Vagina (tissue), 2 donors: Measurements from ENCODE around the gene AMOTL1. TPM values are rescaled to one million over a fixed set of nuclear protein-coding genes. Genes with fewer than 3 reads are reported as not detected.
A peak's percentile ranks its signal among the peaks of the same experiment; 100 is the strongest.

Experiments used
- DNase-seq, 2 donors: peaks; one replicate each; pipeline ENCODE4 v3.0.0-alpha.2; 2017; ENCODE audit errors: extremely low spot score in 2 of 2
- H3K27ac ChIP-seq: fragments of 200-600 bp; sonication (generic); one replicate; pipeline ENCODE4 v1.5.1; 2019
- H3K27me3 ChIP-seq: fragments of 200-600 bp; sonication (generic); one replicate; pipeline ENCODE4 v1.5.1; 2019
- H3K36me3 ChIP-seq, 2 donors: fragments of 200-600 bp; sonication (generic); one replicate each; pipeline ENCODE4 v1.5.1; 2017 to 2019
- H3K4me1 ChIP-seq: fragments of 200-600 bp; sonication (generic); one replicate; pipeline ENCODE4 v1.5.1; 2019
- H3K4me3 ChIP-seq, 2 donors: fragments of 200-600 bp; sonication (generic); 1 replicate in 1 of 2; 2 replicates in 1 of 2; pipeline ENCODE4 v1.5.1; 2016 to 2019
- H3K9me3 ChIP-seq: fragments of 200-600 bp; sonication (generic); one replicate; pipeline ENCODE4 v1.5.1; 2019
- POLR2A ChIP-seq, 2 donors: fragments of 450-650 bp; IDR thresholded peaks; one replicate each; pipeline ENCODE4 v1.6.1; 2017; ENCODE audit warnings: antibody characterized with exemption in 2 of 2, mild to moderate bottlenecking in 2 of 2, moderate library complexity in 2 of 2
- POLR2AphosphoS5 ChIP-seq, 2 donors: sonication (generic); formaldehyde crosslinking; IDR thresholded peaks; one replicate each; pipeline ENCODE4 v1.9.0; 2017; ENCODE audit warnings: antibody characterized with exemption in 2 of 2, mild to moderate bottlenecking in 2 of 2, low read depth in 1 of 2; ENCODE audit not compliant: insufficient read depth in 1 of 2
- intact Hi-C: fragments of 100-400 bp; cut with DNase I; formaldehyde crosslinking; loops from one replicate; pipeline ENCODE4 v1.15.1; 2023
- total RNA-seq: library from RNA; depleted of rRNA; stranded (reverse); fragments of >200 nt; gene quantifications from one replicate; pipeline ENCODE4 v1.2.3, GENCODE V29; 2016
- TF ChIP-seq, protein P1 (sequence below), 3 experiments: fragments of 450-650 bp in 2 of 3; fragments of 200-600 bp in 1 of 3; sonication (generic) in 1 of 3; IDR thresholded peaks; one replicate each; pipeline ENCODE4 v1.5.1; 2017 to 2019; ENCODE audit warnings: antibody characterized with exemption in 3 of 3, mild to moderate bottlenecking in 2 of 3, moderate library complexity in 2 of 3

Gene AMOTL1
- total RNA-seq, 1 donor from 2014 or later, result 45.7 TPM

DNA sequence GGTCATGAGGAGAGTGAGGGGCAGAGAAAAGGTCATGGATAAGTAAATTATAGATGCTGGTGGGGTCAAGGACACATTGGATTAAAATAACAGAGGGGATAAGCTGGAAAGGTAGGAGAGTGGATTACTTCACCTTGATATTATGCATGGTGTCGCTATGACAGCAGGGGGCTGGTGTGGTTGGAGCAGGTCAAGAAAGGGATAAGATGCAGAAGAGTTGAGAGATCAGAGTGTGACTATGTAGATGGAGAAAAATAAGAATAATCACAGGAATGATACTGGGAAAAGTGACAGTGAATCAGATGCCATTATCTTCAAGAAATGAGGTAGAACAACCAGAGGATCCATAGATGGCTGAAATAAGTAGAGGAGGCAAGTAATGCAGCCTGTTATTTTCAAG lies 29.4 kb upstream of the AMOTL1 start:
- Histone ChIP-seq H3K36me3 (no peaks in the 10 kb centered on the region), H3K9me3 (no peaks in the 10 kb centered on the region), H3K27me3 (no peaks in the 10 kb centered on the region), H3K4me3 (no peak overlapping the region), H3K4me1 (peaks cover 12% of the 10 kb centered on the region), H3K27ac (no peak overlapping the region)
- intact Hi-C loops, result no loop called here
- TF ChIP-seq POLR2A (IDR thresholded peaks at IDR 0.05) (no peak), POLR2AphosphoS5 (IDR thresholded peaks at IDR 0.05; ENCODE audit: insufficient read depth in 1 of 2, low read depth in 1 of 2) (no peak)
- TF ChIP-seq, protein P1, sequence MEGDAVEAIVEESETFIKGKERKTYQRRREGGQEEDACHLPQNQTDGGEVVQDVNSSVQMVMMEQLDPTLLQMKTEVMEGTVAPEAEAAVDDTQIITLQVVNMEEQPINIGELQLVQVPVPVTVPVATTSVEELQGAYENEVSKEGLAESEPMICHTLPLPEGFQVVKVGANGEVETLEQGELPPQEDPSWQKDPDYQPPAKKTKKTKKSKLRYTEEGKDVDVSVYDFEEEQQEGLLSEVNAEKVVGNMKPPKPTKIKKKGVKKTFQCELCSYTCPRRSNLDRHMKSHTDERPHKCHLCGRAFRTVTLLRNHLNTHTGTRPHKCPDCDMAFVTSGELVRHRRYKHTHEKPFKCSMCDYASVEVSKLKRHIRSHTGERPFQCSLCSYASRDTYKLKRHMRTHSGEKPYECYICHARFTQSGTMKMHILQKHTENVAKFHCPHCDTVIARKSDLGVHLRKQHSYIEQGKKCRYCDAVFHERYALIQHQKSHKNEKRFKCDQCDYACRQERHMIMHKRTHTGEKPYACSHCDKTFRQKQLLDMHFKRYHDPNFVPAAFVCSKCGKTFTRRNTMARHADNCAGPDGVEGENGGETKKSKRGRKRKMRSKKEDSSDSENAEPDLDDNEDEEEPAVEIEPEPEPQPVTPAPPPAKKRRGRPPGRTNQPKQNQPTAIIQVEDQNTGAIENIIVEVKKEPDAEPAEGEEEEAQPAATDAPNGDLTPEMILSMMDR (IDR thresholded peaks at IDR 0.05), result no peak
- DNase-seq, result no peak

DNA sequence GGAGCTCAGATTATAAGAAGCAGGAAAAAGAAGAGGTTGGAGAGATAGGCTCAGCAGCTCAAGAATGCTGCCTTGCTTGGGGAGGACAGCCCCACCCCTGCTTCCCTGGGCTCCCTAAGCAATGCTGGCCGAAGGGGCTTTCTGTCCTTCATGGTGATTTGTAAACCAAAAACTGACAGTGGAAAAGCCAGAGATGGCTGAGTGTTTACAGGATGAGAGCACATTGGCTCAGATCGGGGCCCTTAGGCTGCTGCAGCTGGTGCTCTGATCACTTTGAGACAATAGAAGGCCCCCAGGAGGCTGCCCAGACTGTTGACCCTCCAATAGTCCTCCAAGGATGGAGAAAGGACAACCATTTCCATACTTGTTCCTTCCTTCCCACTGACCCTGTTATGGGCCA lies 28.8 kb upstream of the AMOTL1 start:
- TF ChIP-seq POLR2AphosphoS5 (IDR thresholded peaks at IDR 0.05; ENCODE audit: insufficient read depth in 1 of 2, low read depth in 1 of 2), result no peak
- no peak for TF ChIP-seq POLR2A (IDR thresholded peaks at IDR 0.05)
- TF ChIP-seq, protein P1 (IDR thresholded peaks at IDR 0.05), result no peak

DNA sequence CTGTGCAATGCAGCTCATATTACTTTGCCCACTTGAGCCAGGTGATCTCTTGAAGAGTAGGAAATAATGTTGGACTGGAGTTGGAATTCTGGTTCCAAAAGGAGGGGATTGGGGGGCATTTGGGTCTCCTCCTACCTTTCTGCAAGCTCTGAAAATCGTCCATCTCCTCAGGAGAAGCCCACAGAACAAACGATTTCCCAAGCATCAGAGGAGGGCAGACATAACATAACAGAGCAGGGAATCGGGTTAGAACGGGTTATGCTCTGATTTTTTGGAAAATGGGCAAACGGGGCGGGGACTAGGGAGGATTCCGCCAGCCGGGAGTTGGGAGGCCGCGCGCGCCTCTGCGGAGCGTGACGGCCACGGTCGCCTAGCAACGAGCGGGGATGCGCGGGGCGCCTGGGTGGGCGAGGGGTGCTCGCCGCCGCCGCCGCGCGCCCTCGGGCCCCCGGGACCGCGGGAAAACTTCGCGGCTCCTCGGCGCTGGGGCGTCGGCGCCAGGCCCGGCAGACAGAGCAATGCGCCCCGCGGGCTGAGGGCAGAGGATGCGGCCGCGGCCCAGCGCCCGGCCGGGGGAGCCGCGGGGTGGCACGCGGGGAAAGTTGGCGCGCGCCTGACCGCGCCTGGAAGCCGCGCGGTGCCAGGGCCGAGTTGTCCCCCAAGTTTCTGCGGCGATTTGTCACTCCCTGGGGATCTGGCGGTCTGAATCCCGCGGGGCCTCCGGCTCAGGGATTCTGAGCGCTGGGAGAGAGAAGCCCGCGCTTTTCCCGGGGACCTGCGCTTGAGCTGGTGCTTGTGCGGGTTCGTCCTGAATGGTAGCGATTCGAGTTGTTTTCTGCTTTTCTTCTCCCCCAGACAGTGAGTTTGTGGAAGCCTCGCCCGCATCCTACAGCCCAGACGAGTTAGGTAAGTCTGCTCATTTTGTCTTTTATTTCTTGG lies 27.8 kb upstream of the AMOTL1 start:
- DNase-seq, result no peak
- no peaks in the 10 kb centered on the region for H3K36me3 ChIP-seq

More for the DNA sequence above, 28.8 kb upstream of the AMOTL1 start:
- DNase-seq, result no peak
- Histone ChIP-seq H3K9me3 (no peaks in the 10 kb centered on the region), H3K4me3 (no peak overlapping the region), H3K27ac (no peak overlapping the region), H3K4me1 (peaks cover 12% of the 10 kb centered on the region), H3K36me3 (no peaks in the 10 kb centered on the region), H3K27me3 (no peaks in the 10 kb centered on the region)
- intact Hi-C loops, result no loop called here

DNA sequence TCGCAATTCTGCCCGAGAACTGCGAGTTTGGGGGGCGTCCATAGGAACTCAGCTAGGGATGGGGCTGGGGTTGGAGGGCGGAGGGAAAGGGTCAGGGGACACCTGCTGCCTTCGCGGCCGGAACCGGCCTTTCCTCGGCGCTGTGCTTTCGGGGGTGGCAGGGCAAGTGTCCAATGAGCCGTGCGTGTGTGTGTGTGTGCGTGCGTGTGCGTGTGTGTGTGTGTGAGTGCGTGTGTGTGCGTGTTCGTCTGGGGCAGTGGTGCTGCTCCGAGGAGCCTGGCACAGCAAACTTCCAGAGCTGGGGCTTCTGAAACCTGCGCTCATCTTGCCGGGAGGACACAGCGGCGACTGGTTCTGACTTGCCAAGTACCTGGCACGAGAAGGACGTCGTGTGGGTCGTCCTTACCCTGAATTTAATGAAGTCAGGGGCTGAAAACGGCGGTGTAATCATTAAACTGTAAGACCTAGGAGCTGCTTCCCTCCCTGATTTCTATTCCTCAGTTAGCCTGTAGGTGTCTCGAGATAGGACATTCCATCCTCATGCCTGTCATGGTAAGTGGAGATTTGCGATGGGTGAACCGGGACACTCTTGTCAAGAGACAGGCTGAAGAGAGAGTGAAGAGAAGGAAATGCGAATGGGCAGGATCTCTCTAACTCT lies 27.0 kb upstream of the AMOTL1 start:
- H3K9me3 ChIP-seq, result no peaks in the 10 kb centered on the region
- no peak for DNase-seq
- H3K27me3 ChIP-seq, result no peaks in the 10 kb centered on the region
- intact Hi-C loops, result no loop called here
- peak overlapping the region; percentile 47 for H3K27ac ChIP-seq
- H3K36me3 ChIP-seq, result no peaks in the 10 kb centered on the region
- TF ChIP-seq POLR2AphosphoS5 (IDR thresholded peaks at IDR 0.05; ENCODE audit: insufficient read depth in 1 of 2, low read depth in 1 of 2) (peak in 1 of 2 donors; percentile 33), POLR2A (IDR thresholded peaks at IDR 0.05) (no peak)
- TF ChIP-seq, protein P1 (IDR thresholded peaks at IDR 0.05), result peak in 2 of 3 experiments; percentile 42 to 47
- peak overlapping the region; percentile 53 to 57 for H3K4me3 ChIP-seq
- peaks cover 12% of the 10 kb centered on the region for H3K4me1 ChIP-seq

More for the DNA sequence above, 27.8 kb upstream of the AMOTL1 start:
- Histone ChIP-seq H3K9me3 (no peaks in the 10 kb centered on the region), H3K4me1 (peaks cover 12% of the 10 kb centered on the region), H3K27me3 (no peaks in the 10 kb centered on the region), H3K27ac (peak overlapping the region; percentile 47), H3K4me3 (peak overlapping the region; percentile 53 to 57)
- TF ChIP-seq POLR2AphosphoS5 (IDR thresholded peaks at IDR 0.05; ENCODE audit: insufficient read depth in 1 of 2, low read depth in 1 of 2) (no peak), POLR2A (IDR thresholded peaks at IDR 0.05) (no peak)
- TF ChIP-seq, protein P1 (IDR thresholded peaks at IDR 0.05), result no peak
- intact Hi-C loops, result no loop called here
